HepG2 (cell line): ENCODE measurements around the gene TAF1B. TPM values are rescaled to one million over a fixed set of nuclear protein-coding genes. Genes with fewer than 3 reads are reported as not detected.

Experiments used
- CENPX ChIP-seq: sonication (generic); formaldehyde crosslinking; IDR thresholded peaks from 2 replicates; pipeline ENCODE4 v1.9.0; 2021; ENCODE audit warnings: mild to moderate bottlenecking, missing genetic modification reagents, moderate library complexity
- ELF4 ChIP-seq: sonication (generic); formaldehyde crosslinking; IDR thresholded peaks from 2 replicates; pipeline ENCODE4 v1.5.0; 2020; ENCODE audit warnings: missing genetic modification reagents, mild to moderate bottlenecking, moderate library complexity, borderline replicate concordance
- ETV5 ChIP-seq: IDR thresholded peaks from 2 replicates; pipeline ENCODE4 v1.6.1; 2018; ENCODE audit warnings: missing biosample characterization, missing genetic modification reagents, inconsistent platforms, borderline replicate concordance
- HOXA9 ChIP-seq: sonication (generic); formaldehyde crosslinking; IDR thresholded peaks from 2 replicates; pipeline ENCODE4 v1.8.1; 2022; ENCODE audit warnings: missing genetic modification reagents, mild to moderate bottlenecking, moderate library complexity, borderline replicate concordance
- IRF2 ChIP-seq: IDR thresholded peaks from 2 replicates; pipeline ENCODE4 v1.6.1; 2018; ENCODE audit warnings: missing genetic modification reagents, missing compliant biosample characterization
- NRL ChIP-seq: sonication (generic); formaldehyde crosslinking; IDR thresholded peaks from 2 replicates; pipeline ENCODE4 v1.5.0; 2020; ENCODE audit warnings: missing genetic modification reagents, mild to moderate bottlenecking, moderate library complexity, borderline replicate concordance
- PLRG1 ChIP-seq: fragments of 450-650 bp; conservative IDR thresholded peaks from 2 replicates; pipeline ENCODE4 v1.6.1; 2016
- RBM39 ChIP-seq: fragments of 200-400 bp; formaldehyde crosslinking; IDR thresholded peaks from one replicate; pipeline ENCODE4 v1.6.1; 2018; ENCODE audit warnings: antibody characterized with exemption, mild to moderate bottlenecking, low read depth, low read length; ENCODE audit not compliant: poor library complexity, severe bottlenecking
- TBP ChIP-seq: sonication (generic); formaldehyde crosslinking; IDR thresholded peaks from 2 replicates; pipeline ENCODE4 v1.5.0; 2020; ENCODE audit warnings: missing genetic modification reagents
- ZBED4 ChIP-seq: sonication (generic); formaldehyde crosslinking; IDR thresholded peaks from 2 replicates; pipeline ENCODE4 v1.4.0; 2020; ENCODE audit warnings: missing genetic modification reagents, borderline replicate concordance
- ZMAT3 ChIP-seq: sonication (generic); formaldehyde crosslinking; conservative IDR thresholded peaks from 2 replicates; pipeline ENCODE4 v1.7.0; 2021; ENCODE audit warnings: missing genetic modification reagents
- ZNF331 ChIP-seq: sonication (generic); formaldehyde crosslinking; IDR thresholded peaks from 2 replicates; pipeline ENCODE4 v1.4.0; 2020; ENCODE audit warnings: missing genetic modification reagents
- ZNF512 ChIP-seq: sonication (generic); formaldehyde crosslinking; IDR thresholded peaks from 2 replicates; pipeline ENCODE4 v1.4.0; 2020; ENCODE audit warnings: mild to moderate bottlenecking, missing genetic modification reagents
- polyA plus RNA-seq, 8 experiments: library from polyadenylated mRNA; depleted of rRNA in 3 of 8; stranded (reverse) in 7 of 8; unstranded in 1 of 8; fragments of >200 nt; fragmentation: Illumina TruSeq in 4 of 8; extraction: Trizol in 4 of 8; gene quantifications; 2 replicates each; pipeline versions ENCODE4 v1.2.1 to v1.2.3, GENCODE V29; 2011 to 2016; ENCODE audit warnings: low read depth in 4 of 8, missing spikeins in 1 of 8, mixed read lengths in 1 of 8; ENCODE audit not compliant: insufficient read depth in 1 of 8
- total RNA-seq, 5 experiments: library from RNA; depleted of rRNA; stranded (reverse); fragments of >200 nt; fragmentation: Illumina TruSeq; extraction: Trizol; gene quantifications; 2 replicates each; pipeline ENCODE4 v1.2.3, GENCODE V29; 2016; ENCODE audit warnings: low read depth in 1 of 5
- TF ChIP-seq, protein P1 (sequence below): sonication (generic); formaldehyde crosslinking; IDR thresholded peaks from 2 replicates; pipeline ENCODE4 v1.4.0; 2020; ENCODE audit warnings: missing genetic modification reagents, borderline replicate concordance
- TF ChIP-seq, protein P2 (sequence below): sonication (generic); formaldehyde crosslinking; IDR thresholded peaks from 2 replicates; pipeline ENCODE4 v1.9.0; 2022; ENCODE audit warnings: missing genetic modification reagents, mild to moderate bottlenecking, borderline replicate concordance

The TAF1B gene
- total and polyA plus RNA-seq, 2 of the 13 experiments (the other 11 are each of a cell fraction or from before 2014, with no cell fraction given): 13.3 to 27.7 TPM

GRCh38 chr2:9813312-9814128 lies 29.8 kb upstream of the TAF1B start (continued):
- TF ChIP-seq ZMAT3 (no peak), ELF4 (CRISPR knock-in tag) (no peak), TBP (CRISPR knock-in tag) (no peak), HOXA9 (CRISPR knock-in tag) (no peak), IRF2 (0 out of 2 replicates have a peak, but pooled peaks have one; percentile 61), CENPX (CRISPR knock-in tag) (no peak), PLRG1 (no peak), ZNF331 (CRISPR knock-in tag) (peak; percentile 39; the same call in 1 of the 2 replicates), RBM39 (peak; percentile 63), NRL (CRISPR knock-in tag) (peak; percentile 45; the same call in 1 of the 2 replicates), ZBED4 (CRISPR knock-in tag) (0 out of 2 replicates have a peak, but pooled peaks have one; percentile 29), ETV5 (CRISPR knock-in tag) (peak; percentile 41; the same call in 1 of the 2 replicates), ZNF512 (CRISPR knock-in tag) (no peak; the same call in 1 of the 2 replicates)
- TF ChIP-seq, protein P1, sequence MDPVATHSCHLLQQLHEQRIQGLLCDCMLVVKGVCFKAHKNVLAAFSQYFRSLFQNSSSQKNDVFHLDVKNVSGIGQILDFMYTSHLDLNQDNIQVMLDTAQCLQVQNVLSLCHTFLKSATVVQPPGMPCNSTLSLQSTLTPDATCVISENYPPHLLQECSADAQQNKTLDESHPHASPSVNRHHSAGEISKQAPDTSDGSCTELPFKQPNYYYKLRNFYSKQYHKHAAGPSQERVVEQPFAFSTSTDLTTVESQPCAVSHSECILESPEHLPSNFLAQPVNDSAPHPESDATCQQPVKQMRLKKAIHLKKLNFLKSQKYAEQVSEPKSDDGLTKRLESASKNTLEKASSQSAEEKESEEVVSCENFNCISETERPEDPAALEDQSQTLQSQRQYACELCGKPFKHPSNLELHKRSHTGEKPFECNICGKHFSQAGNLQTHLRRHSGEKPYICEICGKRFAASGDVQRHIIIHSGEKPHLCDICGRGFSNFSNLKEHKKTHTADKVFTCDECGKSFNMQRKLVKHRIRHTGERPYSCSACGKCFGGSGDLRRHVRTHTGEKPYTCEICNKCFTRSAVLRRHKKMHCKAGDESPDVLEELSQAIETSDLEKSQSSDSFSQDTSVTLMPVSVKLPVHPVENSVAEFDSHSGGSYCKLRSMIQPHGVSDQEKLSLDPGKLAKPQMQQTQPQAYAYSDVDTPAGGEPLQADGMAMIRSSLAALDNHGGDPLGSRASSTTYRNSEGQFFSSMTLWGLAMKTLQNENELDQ (CRISPR knock-in tag): no peak
- TF ChIP-seq, protein P2, sequence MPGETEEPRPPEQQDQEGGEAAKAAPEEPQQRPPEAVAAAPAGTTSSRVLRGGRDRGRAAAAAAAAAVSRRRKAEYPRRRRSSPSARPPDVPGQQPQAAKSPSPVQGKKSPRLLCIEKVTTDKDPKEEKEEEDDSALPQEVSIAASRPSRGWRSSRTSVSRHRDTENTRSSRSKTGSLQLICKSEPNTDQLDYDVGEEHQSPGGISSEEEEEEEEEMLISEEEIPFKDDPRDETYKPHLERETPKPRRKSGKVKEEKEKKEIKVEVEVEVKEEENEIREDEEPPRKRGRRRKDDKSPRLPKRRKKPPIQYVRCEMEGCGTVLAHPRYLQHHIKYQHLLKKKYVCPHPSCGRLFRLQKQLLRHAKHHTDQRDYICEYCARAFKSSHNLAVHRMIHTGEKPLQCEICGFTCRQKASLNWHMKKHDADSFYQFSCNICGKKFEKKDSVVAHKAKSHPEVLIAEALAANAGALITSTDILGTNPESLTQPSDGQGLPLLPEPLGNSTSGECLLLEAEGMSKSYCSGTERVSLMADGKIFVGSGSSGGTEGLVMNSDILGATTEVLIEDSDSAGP (CRISPR knock-in tag): peak; percentile 37; the same call in 1 of the 2 replicates
